Uterus (tissue), 2 donors: ENCODE results near the gene ASB8.

Experiments
- CTCF ChIP-seq, 4 experiments: fragments of 200-600 bp in 2 of 4; fragments of 450-650 bp in 2 of 4; sonication (generic) in 2 of 4; IDR thresholded peaks; one replicate each; pipeline ENCODE4 v1.5.1; 2016 to 2019; ENCODE audit warnings: antibody characterized with exemption in 4 of 4, mild to moderate bottlenecking in 2 of 4, moderate library complexity in 1 of 4
- POLR2A ChIP-seq, 2 donors: fragments of 450-650 bp; IDR thresholded peaks; one replicate each; pipeline ENCODE4 v1.6.1; 2016; ENCODE audit warnings: antibody characterized with exemption in 2 of 2, mild to moderate bottlenecking in 1 of 2, moderate library complexity in 1 of 2

GRCh38 chr12:48132826-48133225 lies 24.5 kb downstream of the ASB8 start:
- TF ChIP-seq CTCF (IDR thresholded peaks at IDR 0.05) = no peak
- TF ChIP-seq POLR2A (IDR thresholded peaks at IDR 0.05) = no peak
